ENCODE data around the gene CCDC82.

DNA sequence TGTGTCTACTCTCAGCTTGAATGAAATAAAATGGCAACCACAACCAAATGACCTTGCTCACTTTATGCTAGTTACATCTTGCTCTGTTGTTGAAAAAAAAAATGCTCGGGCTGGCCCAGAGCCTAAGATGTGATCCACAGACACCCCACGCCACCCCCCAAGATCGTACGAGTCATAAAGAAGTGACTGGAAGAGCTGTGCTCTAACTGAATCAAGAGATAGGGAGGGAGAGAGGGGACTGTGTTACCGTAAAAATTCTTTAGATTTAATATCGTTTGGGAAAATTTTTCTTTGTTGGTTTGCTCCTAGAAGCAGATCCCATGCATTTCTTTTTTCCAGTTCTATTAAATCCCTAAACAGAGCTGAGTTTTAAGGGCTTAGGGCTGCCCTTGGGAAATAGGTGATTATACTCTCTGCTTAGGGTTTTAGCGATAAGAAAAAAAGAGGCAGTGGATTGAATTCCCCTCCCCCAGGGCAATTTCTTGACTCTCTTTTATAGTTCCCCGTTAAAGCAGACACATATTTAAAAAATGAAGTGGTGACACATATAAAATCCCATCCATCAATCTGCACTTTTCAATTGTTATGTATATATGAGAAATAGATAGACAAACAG lies 61.2 kb downstream of the CCDC82 start:
- TF ChIP-seq, protein P1, sequence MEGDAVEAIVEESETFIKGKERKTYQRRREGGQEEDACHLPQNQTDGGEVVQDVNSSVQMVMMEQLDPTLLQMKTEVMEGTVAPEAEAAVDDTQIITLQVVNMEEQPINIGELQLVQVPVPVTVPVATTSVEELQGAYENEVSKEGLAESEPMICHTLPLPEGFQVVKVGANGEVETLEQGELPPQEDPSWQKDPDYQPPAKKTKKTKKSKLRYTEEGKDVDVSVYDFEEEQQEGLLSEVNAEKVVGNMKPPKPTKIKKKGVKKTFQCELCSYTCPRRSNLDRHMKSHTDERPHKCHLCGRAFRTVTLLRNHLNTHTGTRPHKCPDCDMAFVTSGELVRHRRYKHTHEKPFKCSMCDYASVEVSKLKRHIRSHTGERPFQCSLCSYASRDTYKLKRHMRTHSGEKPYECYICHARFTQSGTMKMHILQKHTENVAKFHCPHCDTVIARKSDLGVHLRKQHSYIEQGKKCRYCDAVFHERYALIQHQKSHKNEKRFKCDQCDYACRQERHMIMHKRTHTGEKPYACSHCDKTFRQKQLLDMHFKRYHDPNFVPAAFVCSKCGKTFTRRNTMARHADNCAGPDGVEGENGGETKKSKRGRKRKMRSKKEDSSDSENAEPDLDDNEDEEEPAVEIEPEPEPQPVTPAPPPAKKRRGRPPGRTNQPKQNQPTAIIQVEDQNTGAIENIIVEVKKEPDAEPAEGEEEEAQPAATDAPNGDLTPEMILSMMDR (conservative IDR thresholded peaks at IDR 0.05) = no peak
- no peak for TF ChIP-seq EZH2 (IDR thresholded peaks at IDR 0.05; ENCODE audit: low read depth)
